HL-60/S4 (cell line): ENCODE data around the gene HOXC10.

Source experiments
- in situ Hi-C: fragments of 300-500 bp; cut with MboI; formaldehyde crosslinking; loops from 2 replicates; pipeline ENCODE4 v1.14.3; 2022; ENCODE audit warnings: low sequenced_read_pairs

HOXC10 gene

GRCh38 chr12:54036620-54037359, 51.8 kb downstream of the HOXC10 start:
- in situ Hi-C loops, result no loop called here

DNA sequence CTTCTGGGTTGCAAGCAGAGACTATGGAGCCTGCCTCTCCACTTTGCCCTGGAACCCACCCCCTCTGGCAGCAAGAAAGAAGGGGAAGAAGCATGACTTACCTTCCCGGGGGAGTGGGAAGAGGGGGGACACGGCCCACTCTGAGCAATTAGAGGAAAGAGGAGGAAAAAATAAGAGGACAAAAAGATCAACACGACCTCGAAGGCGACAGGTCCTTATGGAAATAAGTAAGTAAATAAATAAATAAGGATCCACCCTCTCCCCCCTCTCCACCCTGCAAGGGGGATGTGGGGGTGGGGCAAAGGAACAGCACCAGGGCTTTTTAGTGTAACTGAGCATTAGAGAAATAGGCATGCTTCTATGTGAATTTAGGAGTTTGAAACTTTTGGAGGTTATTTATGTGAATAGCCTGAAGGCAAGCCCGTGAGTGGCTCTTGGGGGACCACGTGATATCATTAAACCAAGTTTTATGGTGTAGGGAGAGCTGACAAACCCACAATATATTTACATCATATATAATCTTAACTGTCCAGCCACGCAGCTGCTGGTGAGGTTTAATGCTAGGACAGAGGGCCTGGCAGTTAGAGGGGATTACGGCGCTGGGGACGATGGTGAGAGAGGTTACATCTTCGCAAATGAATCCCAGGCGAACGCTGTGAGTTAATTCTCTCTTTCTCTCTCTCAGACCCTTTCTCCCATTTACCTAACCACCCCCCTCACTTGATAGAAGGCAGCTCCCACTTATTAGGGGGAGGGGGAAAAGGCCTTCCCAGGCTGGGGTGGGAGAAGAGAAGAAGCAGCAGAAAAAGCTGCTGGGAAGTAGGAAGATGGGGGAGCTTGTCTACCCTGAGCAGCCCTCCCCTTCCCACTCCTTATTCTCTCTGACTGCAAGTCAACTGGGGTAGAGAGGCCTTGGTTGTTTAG, 52.7 kb downstream of the HOXC10 start:
- in situ Hi-C loops, result no loop called here

DNA sequence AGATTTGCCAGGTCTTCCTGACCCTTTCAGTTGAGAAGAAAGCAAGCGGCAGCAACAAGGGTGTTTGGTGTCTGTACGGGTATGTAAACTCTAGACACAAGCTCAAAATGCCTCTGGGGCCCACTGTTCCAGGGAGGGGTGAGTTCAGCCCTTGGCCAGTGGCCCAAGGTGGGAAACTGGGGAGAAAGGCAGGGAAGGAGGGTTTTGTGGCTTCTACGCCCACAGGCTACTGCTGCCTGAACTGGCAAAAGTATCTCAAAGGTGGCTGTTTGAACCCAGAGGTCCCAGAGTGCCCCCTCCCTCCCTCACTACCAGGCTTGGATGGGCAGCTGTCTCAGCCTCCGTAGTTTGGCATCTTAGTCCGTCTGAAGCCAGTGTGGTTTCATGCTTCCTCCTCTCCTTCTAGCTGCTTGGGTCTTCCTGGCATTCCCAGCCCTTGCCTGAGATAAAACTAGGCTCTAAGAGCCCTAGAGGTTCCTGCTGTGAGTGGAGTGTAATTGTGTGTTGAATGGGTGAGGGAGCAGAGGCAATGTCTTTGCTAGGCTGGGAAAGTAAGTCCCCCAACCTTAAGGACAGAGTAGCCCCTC, 53.4 kb downstream of the HOXC10 start:
- in situ Hi-C loops, result no loop called here

DNA sequence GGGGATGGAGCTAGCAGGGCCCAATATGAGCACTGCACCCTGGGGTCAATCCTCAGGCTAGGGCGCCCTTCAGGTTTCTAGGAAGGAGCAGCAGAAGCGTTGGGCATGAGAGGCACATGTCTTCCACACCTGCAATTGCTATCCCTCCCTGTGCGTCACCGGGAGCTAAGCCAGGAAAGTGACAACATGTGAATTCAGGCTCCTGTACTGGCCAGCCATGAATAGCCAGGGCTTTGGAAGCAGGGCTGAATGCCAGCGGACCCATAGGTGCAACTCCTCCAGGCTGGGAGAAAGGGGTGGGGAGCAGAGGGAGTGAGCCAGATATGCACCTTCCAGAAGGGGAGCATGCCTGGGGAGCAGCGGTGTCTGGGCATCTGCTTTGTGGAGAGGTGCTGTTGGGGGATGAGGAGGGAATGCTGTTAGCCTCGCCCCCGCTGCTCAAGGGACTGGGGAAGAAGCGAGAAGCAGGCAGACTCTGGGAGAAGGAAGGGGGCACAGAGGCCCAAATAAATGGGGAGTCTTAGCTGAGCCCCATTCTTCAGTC, 54.0 kb downstream of the HOXC10 start:
- in situ Hi-C loops, result no loop called here

DNA sequence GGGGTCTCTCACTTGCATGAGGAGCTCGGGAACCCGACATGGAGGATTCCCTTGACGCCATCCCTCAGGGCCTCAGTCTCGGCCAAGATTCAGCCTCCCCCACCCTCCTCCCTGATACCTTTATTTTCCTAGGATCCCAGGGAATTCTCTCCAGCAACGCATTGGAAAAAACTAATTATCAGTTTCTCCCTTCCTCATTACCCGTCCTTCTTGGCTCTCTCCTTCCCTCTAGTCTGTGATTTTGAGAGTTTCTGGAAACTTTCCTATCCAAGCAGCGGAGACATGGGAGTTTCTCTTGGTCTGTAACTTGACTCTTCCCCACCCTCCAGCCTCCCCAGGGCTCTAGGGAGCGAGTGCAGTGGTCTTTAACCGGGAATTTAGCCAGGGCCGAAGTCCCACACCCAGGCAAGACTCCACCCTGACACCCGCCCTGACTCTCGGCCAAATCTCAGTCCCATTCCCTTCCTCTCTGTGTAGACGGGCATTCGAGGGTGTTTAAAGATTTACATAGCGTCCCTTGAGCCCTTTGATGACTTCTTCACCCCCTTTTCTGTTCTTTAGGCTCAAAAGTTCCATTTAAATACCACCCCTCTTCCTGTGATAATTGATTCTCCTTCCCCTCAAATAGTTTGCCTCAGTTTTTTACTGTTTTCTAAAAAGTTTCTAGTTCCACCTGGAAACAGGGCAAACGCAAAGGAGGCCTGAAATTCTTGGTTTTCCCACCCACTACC, 54.6 kb downstream of the HOXC10 start:
- in situ Hi-C loops, result no loop called here
